SKM-1 treated with dmso at 0.1 percent for 144 hours (cell line): ENCODE data around the gene CCDC116.
"Not testable (repeated sequence)": the region's sequence is repeated elsewhere in the genome, so short reads cannot be mapped to it uniquely, and the experiment has no call there.

ENCODE experiments used
- DNase-seq: peaks from one replicate; lab custom pipeline; 2025; ENCODE audit not compliant: unreplicated experiment; lab: John Stamatoyannopoulos, UW

The CCDC116 gene, protein sequence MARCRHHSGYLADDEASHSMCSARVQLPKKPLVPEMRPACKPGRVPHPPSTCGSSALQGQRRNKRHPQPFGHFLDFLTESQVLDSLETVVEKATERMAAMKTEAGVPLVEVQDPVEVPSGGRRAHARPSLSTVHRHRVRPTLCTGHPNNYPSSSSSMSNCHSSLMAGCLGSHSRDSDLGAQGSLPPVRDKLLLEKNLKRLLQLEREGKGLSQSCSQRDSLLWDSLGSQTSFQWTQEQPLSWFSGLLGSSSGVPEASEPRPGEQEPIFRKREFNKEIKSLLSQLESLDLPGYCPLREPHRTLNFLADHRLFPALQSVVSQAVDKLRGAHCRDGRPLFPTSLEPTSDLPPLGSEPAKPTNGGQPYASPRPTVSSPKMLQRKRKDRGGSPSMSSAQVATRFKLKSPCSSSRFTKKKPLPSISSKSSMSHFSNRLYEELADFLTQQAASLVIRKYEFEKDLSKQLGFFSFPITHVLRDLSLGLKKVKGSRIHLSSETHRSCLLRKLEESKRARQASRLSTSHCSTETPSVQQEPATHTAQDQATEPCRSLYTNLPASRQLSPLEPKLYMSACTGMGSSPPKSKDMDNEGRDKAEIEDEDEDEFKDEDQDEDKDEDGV

DNA sequence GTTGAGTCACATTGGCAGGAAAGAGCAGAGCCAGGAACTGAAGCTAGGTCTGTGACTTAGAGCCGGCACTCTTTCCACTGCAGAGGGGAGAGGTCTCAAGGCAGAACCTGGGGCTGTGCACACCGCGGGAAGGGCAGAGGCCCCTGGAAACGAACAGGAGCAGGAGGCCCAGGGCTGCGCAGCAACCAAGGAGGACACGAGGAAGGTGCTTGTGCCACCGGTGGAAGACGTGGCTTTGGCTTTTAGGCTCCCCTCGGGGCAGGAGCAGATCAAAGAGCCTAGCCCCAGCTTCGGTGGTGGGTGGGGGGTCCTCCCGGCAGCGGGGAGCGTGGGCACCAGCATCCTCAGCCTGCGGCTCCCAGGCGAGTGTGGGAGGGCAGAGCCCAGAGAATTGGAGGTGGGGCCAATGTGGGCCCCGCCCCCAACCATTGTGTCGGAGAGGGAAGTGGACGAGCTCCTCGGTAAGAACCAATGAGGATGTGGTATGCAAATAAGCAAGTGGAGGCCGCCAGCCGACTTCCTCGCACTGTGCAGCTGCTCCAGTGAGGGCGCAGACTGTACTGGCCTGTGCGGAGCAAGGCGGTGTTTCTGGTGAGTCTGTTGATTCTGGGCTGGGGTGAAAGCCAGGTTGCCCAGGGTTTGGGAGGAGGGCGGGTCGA lies at the start of gene CCDC116:
Gene CCDC116, plus strand, starts transcription at position 524 of the 659 bp plus-strand sequence. CDS start 422 bp downstream, outside the sequence.
- no peak for DNase-seq

GRCh38 chr22:21582801-21583740 lies 49.5 kb upstream of the CCDC116 start:
- no peak for DNase-seq

DNA sequence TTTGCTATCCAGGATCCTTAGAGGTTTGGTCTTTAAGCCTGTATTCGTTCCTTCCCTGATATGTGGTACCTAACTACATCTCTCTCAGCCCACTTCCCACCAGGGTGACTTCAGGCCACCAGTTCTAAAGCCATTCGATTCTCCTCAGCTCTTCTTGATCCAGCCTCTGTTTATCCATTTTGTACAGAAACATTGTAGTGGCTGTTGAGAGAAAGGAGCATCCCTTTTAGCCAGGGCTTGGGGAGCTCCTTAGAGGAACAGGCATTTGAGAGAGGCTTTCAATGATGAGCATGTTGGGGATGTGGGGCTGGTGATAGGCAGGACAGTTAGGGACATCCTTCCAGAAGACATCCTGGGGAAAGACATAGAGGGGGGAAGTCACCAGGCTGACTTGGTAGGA lies 47.2 kb upstream of the CCDC116 start:
- no peak for DNase-seq

- no peak for DNase-seq
Observed at GRCh38 chr22:21587803-21588611, 44.6 kb upstream of the CCDC116 start.

GRCh38 chr22:21589396-21589795 lies 43.2 kb upstream of the CCDC116 start:
- no peak for DNase-seq

GRCh38 chr22:21590809-21591641 lies 41.5 kb upstream of the CCDC116 start:
- DNase-seq, result no peak

DNA sequence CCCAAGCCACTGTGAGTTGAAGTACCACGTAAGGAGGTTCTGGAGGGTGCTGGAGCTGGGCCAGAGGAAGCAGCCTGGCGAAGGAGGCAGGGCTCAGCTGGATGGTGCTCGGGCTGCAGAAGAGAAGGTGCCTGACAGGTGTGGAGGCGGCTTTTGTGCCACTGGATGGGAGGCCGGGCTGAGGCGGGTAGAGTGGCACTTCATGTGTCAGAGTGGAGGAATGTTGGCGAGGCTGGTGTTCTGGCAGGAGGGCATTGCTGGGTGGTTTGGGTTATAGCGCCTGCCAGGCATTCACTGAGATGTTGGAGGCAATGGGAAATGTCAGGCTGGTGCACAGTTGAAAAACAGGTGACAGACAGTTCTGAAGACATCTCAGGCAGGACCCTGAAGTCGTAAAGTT lies 40.9 kb upstream of the CCDC116 start:
- DNase-seq, result no peak

- no peak for DNase-seq
Observed at GRCh38 chr22:21592422-21592821, 40.1 kb upstream of the CCDC116 start.

- no peak for DNase-seq
Observed at GRCh38 chr22:21593406-21594232, 38.9 kb upstream of the CCDC116 start.

- DNase-seq, result no peak
Observed at GRCh38 chr22:21594865-21595452, 37.6 kb upstream of the CCDC116 start.

GRCh38 chr22:21596356-21597135 lies 36.0 kb upstream of the CCDC116 start:
- not testable (repeated sequence) for DNase-seq

- DNase-seq, result no peak
Observed at GRCh38 chr22:21598302-21598701, 34.3 kb upstream of the CCDC116 start.

DNA sequence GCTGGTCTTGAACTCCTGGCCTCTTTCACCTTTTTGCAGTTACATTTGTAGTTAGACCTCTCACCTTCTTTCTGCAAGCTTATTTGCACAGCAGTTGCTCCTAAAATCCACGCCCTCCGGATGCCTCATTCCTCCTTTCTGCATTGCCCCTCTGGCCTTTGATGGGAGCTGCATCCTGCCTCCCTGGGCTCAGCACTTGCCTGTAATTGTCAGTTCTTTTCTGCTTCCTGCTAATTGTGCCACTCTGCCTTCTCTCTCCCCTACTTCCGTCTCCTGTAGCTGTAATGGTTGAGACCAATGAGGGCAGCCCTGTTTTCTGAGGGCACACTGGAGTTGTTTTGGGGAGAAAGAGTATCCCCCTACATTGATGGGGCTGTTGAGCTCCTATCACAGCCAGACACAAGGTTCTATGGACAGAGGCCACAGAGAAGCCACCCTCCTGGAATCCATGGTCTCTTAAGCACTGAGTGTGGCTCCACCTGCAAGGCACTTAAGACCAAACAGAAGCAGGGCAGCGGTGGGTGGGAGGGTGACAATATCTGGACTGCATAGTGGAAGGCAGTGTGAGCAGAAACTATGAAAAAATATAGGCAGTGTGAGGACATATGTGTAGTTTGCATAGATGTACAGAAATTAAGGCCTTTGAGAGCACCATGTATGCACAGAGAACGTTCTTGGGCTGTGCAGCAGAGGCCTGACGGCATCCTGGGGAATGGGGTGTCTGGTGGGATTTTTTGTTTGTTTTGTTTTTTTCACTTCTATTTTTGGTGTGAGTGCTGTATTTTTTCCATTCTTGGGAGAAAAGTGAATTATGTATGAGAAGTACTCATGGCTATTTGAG lies 33.3 kb upstream of the CCDC116 start:
- DNase-seq, result no peak

DNA sequence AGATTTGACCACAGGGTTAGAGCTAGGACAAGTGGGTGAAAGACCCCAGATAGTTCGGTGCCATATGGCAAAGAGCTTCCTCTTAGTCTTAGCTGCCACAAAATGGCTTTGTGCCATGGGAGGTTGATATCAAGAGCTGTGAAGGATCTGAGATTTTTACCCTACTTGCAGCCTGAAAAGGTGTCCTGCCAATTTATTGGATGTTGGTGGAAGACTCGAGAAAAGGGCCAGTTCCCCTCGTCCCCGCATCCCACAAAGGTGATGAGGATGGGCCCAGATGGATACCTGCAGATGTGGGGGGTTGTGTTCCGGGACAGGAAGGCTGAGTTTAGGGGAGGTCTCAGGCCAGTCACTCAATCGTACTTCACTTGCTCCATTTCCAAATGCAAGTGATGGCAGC lies 30.0 kb upstream of the CCDC116 start:
- no peak for DNase-seq

- DNase-seq, result no peak
Observed at GRCh38 chr22:21603973-21604372, 28.6 kb upstream of the CCDC116 start.

- no peak for DNase-seq
Observed at GRCh38 chr22:21605887-21606564, 26.5 kb upstream of the CCDC116 start.
